ENCODE data around the gene PWWP2B. TPM values are rescaled to one million over a fixed set of nuclear protein-coding genes. Genes with fewer than 3 reads are reported as not detected.

Gene PWWP2B
- total RNA-seq, 4 donors from 2014 or later, result 28.3 to 33.1 (median 28.9) TPM

- no peak for DNase-seq (ENCODE audit: low spot score in 2 of 2)
- no peak overlapping the region for H3K4me3 ChIP-seq (ENCODE audit: low read depth, poor library complexity, severe bottlenecking)
- WGBS, 2 donors, result 70 to 86% methylated on average over 8 to 17 of the region's 17 CpGs
- TF ChIP-seq POLR2A (IDR thresholded peaks at IDR 0.05), result no peak
- no peak for TF ChIP-seq CTCF (IDR thresholded peaks at IDR 0.05)
- intact Hi-C loops (cut with DNase I; ENCODE audit: low total_unique reads), result loop anchor here (5.0 kb wide), 2 partner anchors 181 to 234 kb away; no protein-coding TSS in a partner anchor
Observed at GRCh38 chr10:132455986-132456847, 59.2 kb downstream of the PWWP2B start.

GRCh38 chr10:132456881-132457280 is 59.9 kb downstream of the PWWP2B start:
- intact Hi-C loops (cut with DNase I; ENCODE audit: low total_unique reads), result loop anchor here (5.0 kb wide), 2 partner anchors 180 to 235 kb away; no protein-coding TSS in a partner anchor
- no peak overlapping the region for H3K4me3 ChIP-seq (ENCODE audit: low read depth, poor library complexity, severe bottlenecking)
- DNase-seq (ENCODE audit: low spot score in 2 of 2), result no peak

GRCh38 chr10:132457328-132458070 is 60.5 kb downstream of the PWWP2B start:
- TF ChIP-seq POLR2A (IDR thresholded peaks at IDR 0.05), result no peak
- no peak for TF ChIP-seq CTCF (IDR thresholded peaks at IDR 0.05)
- DNase-seq (ENCODE audit: low spot score in 2 of 2), result no peak
- intact Hi-C loops (cut with DNase I; ENCODE audit: low total_unique reads), result loop anchor here (5.0 kb wide), 2 partner anchors 180 to 235 kb away; no protein-coding TSS in a partner anchor
- WGBS, 2 donors, result 58 to 79% methylated on average over 13 to 24 of the region's 24 CpGs
- H3K4me3 ChIP-seq (ENCODE audit: low read depth, poor library complexity, severe bottlenecking), result no peak overlapping the region

More at GRCh38 chr10:132456881-132457280, 59.9 kb downstream of the PWWP2B start:
- TF ChIP-seq POLR2A (IDR thresholded peaks at IDR 0.05) (no peak), CTCF (IDR thresholded peaks at IDR 0.05) (no peak)
- WGBS, 2 donors, result 67 to 71% methylated on average over 7 of the region's 9 CpGs

GRCh38 chr10:132458071-132458585 is 61.1 kb downstream of the PWWP2B start:
- intact Hi-C loops (cut with DNase I; ENCODE audit: low total_unique reads), result loop anchor here (5.0 kb wide), 2 partner anchors 179 to 236 kb away; no protein-coding TSS in a partner anchor
- no peak for TF ChIP-seq CTCF (IDR thresholded peaks at IDR 0.05)
- no peak for TF ChIP-seq POLR2A (IDR thresholded peaks at IDR 0.05)
- DNase-seq (ENCODE audit: low spot score in 2 of 2), result no peak
- H3K4me3 ChIP-seq (ENCODE audit: low read depth, poor library complexity, severe bottlenecking), result no peak overlapping the region
- WGBS, 2 donors, result 48 to 53% methylated on average over 15 to 19 of the region's 19 CpGs

GRCh38 chr10:132458586-132459300 is 61.7 kb downstream of the PWWP2B start:
- intact Hi-C loops (cut with DNase I; ENCODE audit: low total_unique reads), result loop anchor here (5.0 kb wide), 2 partner anchors 179 to 236 kb away; no protein-coding TSS in a partner anchor
- no peak for TF ChIP-seq POLR2A (IDR thresholded peaks at IDR 0.05)
- TF ChIP-seq CTCF (IDR thresholded peaks at IDR 0.05), result peak in 1 of 3 donors; percentile 66
- 39 to 40% methylated on average over 29 to 30 of the region's 31 CpGs for WGBS, 2 donors
- no peak overlapping the region for H3K4me3 ChIP-seq (ENCODE audit: low read depth, poor library complexity, severe bottlenecking)
- no peak for DNase-seq (ENCODE audit: low spot score in 2 of 2)
